GM12878 (cell line): ENCODE results near the gene SERPINB6. TPM values are rescaled to one million over a fixed set of nuclear protein-coding genes. Genes with fewer than 3 reads are reported as not detected.

Source experiments
- CTCF ChIP-seq, 3 experiments: IDR thresholded peaks in 2 of 3; conservative IDR thresholded peaks in 1 of 3; 2 replicates each; pipeline ENCODE4 v1.5.1; 2011; ENCODE audit warnings: low read depth in 3 of 3, low read length in 3 of 3, mild to moderate bottlenecking in 3 of 3, control low read depth in 2 of 3, moderate library complexity in 2 of 3, inconsistent platforms in 1 of 3, mixed read lengths in 1 of 3; ENCODE audit not compliant: control insufficient read depth in 2 of 3, insufficient read depth in 1 of 3; ENCODE audit errors: extremely low read depth in 1 of 3
- CUX1 ChIP-seq: IDR thresholded peaks from 2 replicates; pipeline ENCODE4 v1.6.1; 2012; ENCODE audit warnings: improper control_type of control experiment, low read depth, low read length; ENCODE audit not compliant: insufficient replicate concordance
- E4F1 ChIP-seq: fragments of 450-650 bp; IDR thresholded peaks from 2 replicates; pipeline ENCODE4 v1.6.1; 2018; ENCODE audit warnings: borderline replicate concordance, mild to moderate bottlenecking; ENCODE audit not compliant: partially characterized antibody
- NR2C2 ChIP-seq: IDR thresholded peaks from 2 replicates; pipeline ENCODE4 v1.6.1; 2011; ENCODE audit warnings: borderline replicate concordance, low read depth; ENCODE audit not compliant: control insufficient read depth, insufficient read length
- PBX3 ChIP-seq: IDR thresholded peaks from 2 replicates; pipeline ENCODE4 v1.6.1; 2011; ENCODE audit warnings: mild to moderate bottlenecking, low read depth, low read length, moderate library complexity; ENCODE audit not compliant: insufficient replicate concordance
- PKNOX1 ChIP-seq: fragments of 450-650 bp; IDR thresholded peaks from 2 replicates; pipeline ENCODE4 v1.6.1; 2016; ENCODE audit warnings: mild to moderate bottlenecking
- RELA ChIP-seq: fragments of 450-650 bp; IDR thresholded peaks from 2 replicates; pipeline ENCODE4 v1.8.0; 2014; ENCODE audit warnings: borderline replicate concordance; ENCODE audit not compliant: partially characterized antibody
- SMARCA5 ChIP-seq: fragments of 450-650 bp; IDR thresholded peaks from 2 replicates; pipeline ENCODE4 v1.6.1; 2017; ENCODE audit warnings: mild to moderate bottlenecking
- SP1 ChIP-seq: IDR thresholded peaks from one replicate; pipeline ENCODE4 v1.6.1; 2011; ENCODE audit warnings: low read depth, low read length
- SREBF2 ChIP-seq: IDR thresholded peaks from 2 replicates; pipeline ENCODE4 v1.6.1; 2012; ENCODE audit warnings: mild to moderate bottlenecking, low read length
- TCF7 ChIP-seq: IDR thresholded peaks from 2 replicates; pipeline ENCODE4 v1.6.1; 2014; ENCODE audit warnings: antibody characterized with exemption, borderline replicate concordance
- ZBED1 ChIP-seq: IDR thresholded peaks from 2 replicates; pipeline ENCODE4 v1.6.1; 2016; ENCODE audit warnings: borderline replicate concordance
- ZNF217 ChIP-seq: fragments of 450-650 bp; IDR thresholded peaks from 2 replicates; pipeline ENCODE4 v1.6.1; 2017; ENCODE audit warnings: antibody characterized with exemption, mild to moderate bottlenecking
- ZSCAN29 ChIP-seq: fragments of 450-650 bp; IDR thresholded peaks from 2 replicates; pipeline ENCODE4 v1.6.1; 2017; ENCODE audit warnings: mild to moderate bottlenecking, moderate library complexity
- polyA plus RNA-seq, 11 experiments: library from polyadenylated mRNA; depleted of rRNA in 4 of 11; unstranded in 6 of 11; stranded (reverse) in 5 of 11; fragments of >200 nt; fragmentation: Nextera tagmentation in 4 of 11; fragmentation: Illumina TruSeq in 1 of 11; extraction: Ambion mirVana in 4 of 11; extraction: Trizol in 1 of 11; gene quantifications; 1 replicate in 1 of 11; 2 replicates in 10 of 11; pipeline versions ENCODE4 v1.2.1 to v1.2.3, GENCODE V29; 2011 to 2016; ENCODE audit warnings: inconsistent platforms in 2 of 11, missing spikeins in 2 of 11, low read depth in 1 of 11
- total RNA-seq, 4 experiments: library from RNA; depleted of rRNA in 3 of 4; stranded (reverse); fragments of >200 nt in 3 of 4; fragmentation: Illumina TruSeq in 1 of 4; extraction: Trizol in 1 of 4; gene quantifications; 2 replicates each; pipeline versions ENCODE4 v1.2.1 to v1.2.3, GENCODE V29; 2013 to 2021

SERPINB6 gene
- total and polyA plus RNA-seq, 10 of the 15 experiments (the other 5 are each of a cell fraction or from before 2014, with no cell fraction given) = 0.37 to 2.2 (median 0.68) TPM; not detected in 1

- TF ChIP-seq CUX1 = no peak
- TF ChIP-seq ZNF217 = no peak
- TF ChIP-seq CTCF (IDR thresholded peaks at IDR 0.05 in 2 of 3, conservative IDR thresholded peaks at IDR 0.05 in 1 of 3; ENCODE audit: control insufficient read depth in 2 of 3, extremely low read depth in 1 of 3, insufficient read depth in 1 of 3, low read depth in 3 of 3, low read length in 3 of 3) = no peak
- TF ChIP-seq ZBED1 = no peak
- no peak for TF ChIP-seq NR2C2
- no peak for TF ChIP-seq PKNOX1
- TF ChIP-seq SP1 = no peak
- TF ChIP-seq PBX3 = no peak
- no peak for TF ChIP-seq TCF7
- no peak for TF ChIP-seq SREBF2
- TF ChIP-seq E4F1 = no peak
- no peak for TF ChIP-seq SMARCA5
- no peak for TF ChIP-seq RELA
- TF ChIP-seq ZSCAN29 = no peak
These were observed 27.8 kb downstream of the SERPINB6 start (continued) for GRCh38 chr6:2943564-2943955.
